Measurements from ENCODE around the gene OTOP2. TPM values are rescaled to one million over a fixed set of nuclear protein-coding genes. Genes with fewer than 3 reads are reported as not detected.

Gene OTOP2
- total RNA-seq, 1 donor from 2014 or later: not detected

DNA sequence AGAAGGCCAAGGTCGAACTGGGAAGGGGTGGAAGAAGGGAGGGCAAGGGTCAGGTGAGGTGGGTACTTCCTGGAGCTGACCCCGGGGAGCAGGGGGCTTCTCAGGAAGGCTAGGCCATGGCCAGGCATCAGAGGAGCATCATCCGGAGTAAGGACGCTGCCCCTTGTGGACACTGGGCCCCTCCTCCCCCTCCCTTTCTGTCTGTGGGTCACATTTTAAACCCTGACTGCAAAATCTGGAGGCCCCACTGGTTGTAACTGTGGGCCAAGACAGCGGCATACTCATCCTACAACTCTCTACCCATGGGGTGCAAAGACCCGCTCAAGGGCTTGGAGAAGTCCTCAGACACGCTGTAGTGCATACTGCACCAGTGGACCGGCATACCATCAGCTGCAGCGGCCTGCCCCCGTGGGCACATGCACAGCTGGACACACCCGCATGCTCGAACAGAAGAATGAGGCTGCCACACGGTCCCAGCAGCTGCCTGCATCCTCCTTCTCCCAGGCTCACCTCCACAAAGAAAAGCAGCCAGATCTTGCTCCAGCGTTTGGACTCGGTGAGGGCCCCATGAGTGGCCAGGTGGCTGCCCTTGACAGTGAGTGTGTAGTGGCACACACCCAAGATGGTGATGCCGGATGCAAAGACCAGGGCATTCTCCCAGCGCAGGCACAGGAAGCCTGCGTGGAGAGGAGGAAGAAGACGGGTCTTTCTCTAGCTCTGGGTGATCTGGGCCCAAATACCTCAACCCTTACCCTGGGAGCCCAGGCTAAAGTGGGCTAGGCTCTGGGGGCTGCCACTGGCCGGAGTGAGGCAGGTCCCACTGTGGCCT lies 31.8 kb upstream of the OTOP2 start:
- Mint-ChIP-seq H3K27me3 (ENCODE audit: unreplicated experiment) (peaks cover 16% of the 10 kb centered on the region), H3K4me3 (ENCODE audit: unreplicated experiment) (no peak overlapping the region), H3K4me1 (ENCODE audit: low read depth, unreplicated experiment) (no peaks in the 10 kb centered on the region), H3K9me3 (ENCODE audit: unreplicated experiment) (peaks cover 4% of the 10 kb centered on the region), H3K27ac (ENCODE audit: unreplicated experiment) (no peak overlapping the region), H3K36me3 (ENCODE audit: unreplicated experiment) (no peaks in the 10 kb centered on the region)
- TF ChIP-seq, protein P1, sequence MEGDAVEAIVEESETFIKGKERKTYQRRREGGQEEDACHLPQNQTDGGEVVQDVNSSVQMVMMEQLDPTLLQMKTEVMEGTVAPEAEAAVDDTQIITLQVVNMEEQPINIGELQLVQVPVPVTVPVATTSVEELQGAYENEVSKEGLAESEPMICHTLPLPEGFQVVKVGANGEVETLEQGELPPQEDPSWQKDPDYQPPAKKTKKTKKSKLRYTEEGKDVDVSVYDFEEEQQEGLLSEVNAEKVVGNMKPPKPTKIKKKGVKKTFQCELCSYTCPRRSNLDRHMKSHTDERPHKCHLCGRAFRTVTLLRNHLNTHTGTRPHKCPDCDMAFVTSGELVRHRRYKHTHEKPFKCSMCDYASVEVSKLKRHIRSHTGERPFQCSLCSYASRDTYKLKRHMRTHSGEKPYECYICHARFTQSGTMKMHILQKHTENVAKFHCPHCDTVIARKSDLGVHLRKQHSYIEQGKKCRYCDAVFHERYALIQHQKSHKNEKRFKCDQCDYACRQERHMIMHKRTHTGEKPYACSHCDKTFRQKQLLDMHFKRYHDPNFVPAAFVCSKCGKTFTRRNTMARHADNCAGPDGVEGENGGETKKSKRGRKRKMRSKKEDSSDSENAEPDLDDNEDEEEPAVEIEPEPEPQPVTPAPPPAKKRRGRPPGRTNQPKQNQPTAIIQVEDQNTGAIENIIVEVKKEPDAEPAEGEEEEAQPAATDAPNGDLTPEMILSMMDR (IDR thresholded peaks at IDR 0.05; ENCODE audit: partially characterized antibody, unreplicated experiment): no peak
- DNase-seq: no peak

DNA sequence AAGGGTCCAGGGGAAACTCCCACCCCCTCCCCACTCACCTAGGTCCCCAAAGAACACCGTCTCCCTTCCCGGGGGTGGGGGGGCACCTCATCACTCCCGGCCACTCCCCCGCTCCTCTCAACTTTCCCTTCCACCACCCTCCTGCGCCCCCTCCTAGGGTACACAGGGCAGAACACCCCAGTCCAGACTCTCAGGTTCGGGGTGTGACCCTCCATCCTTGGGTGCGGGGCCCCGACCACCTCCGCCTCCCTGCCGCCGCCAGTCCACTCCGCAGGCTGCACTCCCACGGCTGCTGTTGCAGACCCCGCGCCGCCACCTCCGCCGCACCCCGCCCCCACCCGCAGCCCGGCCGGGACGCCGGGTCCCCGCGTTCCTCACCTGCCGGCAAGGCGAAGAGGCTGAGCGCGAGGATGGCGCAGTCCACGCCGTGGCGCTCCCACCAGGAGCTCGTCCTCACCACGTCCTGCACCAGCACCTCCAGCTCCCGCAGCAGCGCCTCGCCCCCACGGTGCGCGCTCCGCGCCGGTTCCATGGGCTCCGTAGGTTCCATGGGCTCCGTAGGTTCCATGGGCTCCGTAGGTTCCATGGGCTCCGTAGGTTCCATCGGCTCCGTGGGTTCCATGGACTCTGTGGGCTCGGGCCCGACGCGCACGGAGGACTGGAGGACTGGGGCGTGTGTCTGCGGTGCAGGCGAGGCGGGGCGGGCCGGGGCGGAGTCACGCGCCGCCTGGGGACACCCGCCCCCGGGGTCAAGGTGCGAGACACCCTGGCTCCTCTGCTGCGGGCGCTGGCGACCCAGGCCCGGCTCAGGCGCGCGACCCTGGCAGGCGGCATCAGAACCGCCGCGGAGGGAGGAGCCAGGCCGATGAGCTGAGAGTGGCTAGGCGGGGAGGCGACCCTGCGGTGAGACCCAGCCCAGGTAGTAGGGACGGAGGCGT lies 30.8 kb upstream of the OTOP2 start, which contains the start of gene FADS6:
Gene FADS6 (minus strand): TSS at position 660 of the 938 bp plus-strand sequence. CDS start 38 bp downstream, at position 622.
- H3K4me3 Mint-ChIP-seq (ENCODE audit: unreplicated experiment): peak within 1 kb of the TSS; percentile 81
- H3K27me3 Mint-ChIP-seq (ENCODE audit: unreplicated experiment): peaks cover 15% of the 10 kb centered on the region
- peaks cover 2% of the 10 kb centered on the region for H3K9me3 Mint-ChIP-seq (ENCODE audit: unreplicated experiment)
- TF ChIP-seq, protein P1 (IDR thresholded peaks at IDR 0.05; ENCODE audit: partially characterized antibody, unreplicated experiment): no peak
- no peak within 1 kb of the TSS for H3K27ac Mint-ChIP-seq (ENCODE audit: unreplicated experiment)
- H3K4me1 Mint-ChIP-seq (ENCODE audit: low read depth, unreplicated experiment): no peaks in the 10 kb centered on the region
- no peak for DNase-seq
- no peaks in the 10 kb centered on the region for H3K36me3 Mint-ChIP-seq (ENCODE audit: unreplicated experiment)

DNA sequence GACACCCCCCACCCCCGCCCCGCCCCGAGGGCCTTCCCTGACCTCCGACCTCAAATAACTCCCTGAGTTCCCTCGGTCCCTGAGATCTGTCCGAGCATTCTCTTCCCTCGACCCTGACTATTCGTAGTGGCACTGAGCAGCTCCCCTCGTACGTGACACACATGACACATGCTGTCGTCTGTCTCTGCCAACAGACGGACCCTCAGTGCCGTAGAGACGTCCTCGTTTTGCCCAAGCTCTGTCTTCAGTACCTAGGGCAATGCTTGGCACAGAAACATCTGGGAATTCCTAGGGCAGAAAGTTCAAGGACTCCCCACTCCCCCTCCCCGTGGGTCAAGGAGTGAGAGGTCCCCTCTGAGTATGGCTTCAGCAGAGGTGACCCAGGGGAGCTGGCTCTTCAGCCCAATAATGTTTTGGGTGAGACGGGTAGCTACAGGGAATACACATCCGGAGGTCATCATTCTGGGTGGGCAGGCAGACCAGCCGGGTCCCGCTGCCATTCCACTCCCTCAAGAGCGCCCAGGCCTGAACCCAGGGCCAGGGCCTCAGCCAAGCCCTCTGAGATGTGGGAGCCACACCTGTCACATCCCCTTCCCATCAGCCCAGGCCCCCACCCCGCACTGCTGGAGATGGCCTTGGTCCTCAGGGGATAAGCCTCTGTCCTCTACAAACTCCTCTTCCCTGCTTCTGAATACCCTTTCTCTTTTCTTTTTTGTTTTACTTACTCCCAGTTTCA lies 30.0 kb upstream of the OTOP2 start:
- Mint-ChIP-seq H3K4me1 (ENCODE audit: low read depth, unreplicated experiment) (no peaks in the 10 kb centered on the region), H3K4me3 (ENCODE audit: unreplicated experiment) (peak overlapping the region; percentile 81), H3K27ac (ENCODE audit: unreplicated experiment) (no peak overlapping the region), H3K9me3 (ENCODE audit: unreplicated experiment) (peaks cover 2% of the 10 kb centered on the region), H3K27me3 (ENCODE audit: unreplicated experiment) (peaks cover 15% of the 10 kb centered on the region), H3K36me3 (ENCODE audit: unreplicated experiment) (no peaks in the 10 kb centered on the region)
- no peak for DNase-seq
- TF ChIP-seq, protein P1 (IDR thresholded peaks at IDR 0.05; ENCODE audit: partially characterized antibody, unreplicated experiment): no peak

DNA sequence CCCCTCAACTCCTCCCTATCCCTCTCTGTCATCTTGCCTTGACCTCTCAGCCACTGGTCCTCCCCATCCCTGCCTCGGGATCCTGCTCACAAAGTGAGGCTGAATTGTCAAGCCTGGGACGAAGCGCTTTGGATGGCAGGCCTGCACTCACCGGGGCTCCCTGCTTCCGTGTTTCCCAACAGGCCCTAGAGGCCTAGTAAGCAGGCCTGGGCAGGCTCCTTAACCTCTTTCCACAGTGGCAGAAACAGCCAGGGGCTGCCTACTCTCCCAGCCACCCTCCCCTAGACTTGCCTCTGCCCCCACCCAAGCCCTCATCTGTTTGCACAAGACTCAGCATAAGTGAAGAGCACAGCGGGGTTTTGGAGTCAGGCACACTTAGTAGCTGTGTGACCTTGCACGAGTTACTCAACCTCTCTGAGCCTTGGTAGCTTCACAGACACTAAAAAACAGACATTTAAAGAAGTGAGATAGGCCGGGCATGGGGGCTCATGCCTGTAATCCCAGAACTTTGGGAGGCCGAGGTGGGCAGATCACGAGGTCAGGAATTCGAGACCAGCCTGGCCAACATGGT lies 25.6 kb upstream of the OTOP2 start:
- Mint-ChIP-seq H3K9me3 (ENCODE audit: unreplicated experiment) (peaks cover 2% of the 10 kb centered on the region), H3K4me3 (ENCODE audit: unreplicated experiment) (no peak overlapping the region), H3K4me1 (ENCODE audit: low read depth, unreplicated experiment) (no peaks in the 10 kb centered on the region), H3K27ac (ENCODE audit: unreplicated experiment) (no peak overlapping the region), H3K27me3 (ENCODE audit: unreplicated experiment) (peaks cover 9% of the 10 kb centered on the region), H3K36me3 (ENCODE audit: unreplicated experiment) (no peaks in the 10 kb centered on the region)
- DNase-seq: no peak
- TF ChIP-seq, protein P1 (IDR thresholded peaks at IDR 0.05; ENCODE audit: partially characterized antibody, unreplicated experiment): no peak

All from glutamatergic neuron (in vitro differentiated cells).